Panc1 (cell line): ENCODE measurements around the gene UBASH3A. TPM values are rescaled to one million over a fixed set of nuclear protein-coding genes. Genes with fewer than 3 reads are reported as not detected.

Experiments used
- ATAC-seq: fragments of 200-7000 bp; cut with Tn5 transposase; 2 replicates; pipeline ENCODE4 v1.9.1; 2020; ENCODE audit warnings: mild to moderate bottlenecking, moderate library complexity
- BruUV-seq: library from RNA; stranded (reverse); fragments of 400-500 nt; replicated peaks from 2 replicates; lab custom pipeline; 2021; lab: Mats Ljungman, UMichigan
- CTCF ChIA-PET: fragments of 300-600 bp; sonication (Branson Sonifier 250); formaldehyde crosslinking; loops from one replicate; lab custom pipeline; 2022; ENCODE audit warnings: antibody characterized with exemption; lab: Charles Lee
- POLR2A ChIA-PET: fragments of 300-600 bp; sonication (Branson Sonifier 250); formaldehyde crosslinking; loops from one replicate; lab custom pipeline; 2022; ENCODE audit warnings: antibody characterized with exemption; lab: Charles Lee
- DNase-seq: peaks from one replicate; pipeline ENCODE4 v3.0.0-alpha.2; 2010; ENCODE audit warnings: low read depth, low spot score
- H3K27ac ChIP-seq: 2 replicates; pipeline ENCODE4 v1.5.1; 2011; ENCODE audit warnings: mild to moderate bottlenecking, low read length, inconsistent platforms
- H3K27me3 ChIP-seq: fragments of 200-500 bp; sonication (Bioruptor generic); 2 replicates; pipeline ENCODE4 v1.6.0; 2014; ENCODE audit warnings: low read length, inconsistent platforms; ENCODE audit not compliant: control insufficient read depth, insufficient read depth
- H3K36me3 ChIP-seq: fragments of 200-500 bp; sonication (Bioruptor generic); 2 replicates; pipeline ENCODE4 v1.5.1; 2014; ENCODE audit warnings: inconsistent platforms, mild to moderate bottlenecking, low read length, moderate library complexity; ENCODE audit not compliant: control insufficient read depth, insufficient read depth
- H3K4me1 ChIP-seq: 2 replicates; pipeline ENCODE4 v1.5.1; 2011; ENCODE audit warnings: inconsistent platforms, mild to moderate bottlenecking, low read length, moderate library complexity; ENCODE audit not compliant: control insufficient read depth, insufficient read depth
- H3K4me3 ChIP-seq, 2 experiments: 2 replicates each; pipeline ENCODE4 v1.5.1; 2011 to 2012; ENCODE audit warnings: low read depth in 2 of 2, low read length in 2 of 2, mild to moderate bottlenecking in 2 of 2, inconsistent platforms in 1 of 2, moderate library complexity in 1 of 2
- H3K9me3 ChIP-seq: fragments of 200-500 bp; sonication (Bioruptor generic); 2 replicates; pipeline ENCODE4 v1.5.1; 2014; ENCODE audit warnings: low read depth, mild to moderate bottlenecking, inconsistent platforms, low read length, moderate library complexity; ENCODE audit not compliant: control insufficient read depth, insufficient read depth
- CTCF ChIP-seq: fragments of 450-650 bp; IDR thresholded peaks from 2 replicates; pipeline ENCODE4 v1.5.1; 2017; ENCODE audit warnings: mild to moderate bottlenecking
- POLR2AphosphoS5 ChIP-seq: IDR thresholded peaks from 2 replicates; pipeline ENCODE4 v1.6.1; 2012; ENCODE audit warnings: mild to moderate bottlenecking, low read depth, low read length, moderate library complexity
- REST ChIP-seq, 2 experiments: IDR thresholded peaks; 2 replicates each; pipeline ENCODE4 v1.6.1; 2011 to 2012; ENCODE audit warnings: low read depth in 2 of 2, control low read depth in 1 of 2, low read length in 1 of 2, mild to moderate bottlenecking in 1 of 2, moderate library complexity in 1 of 2; ENCODE audit not compliant: insufficient read depth in 1 of 2
- SIN3A ChIP-seq: IDR thresholded peaks from 2 replicates; pipeline ENCODE4 v1.6.1; 2012; ENCODE audit warnings: low read depth, mild to moderate bottlenecking, low read length, moderate library complexity, borderline replicate concordance; ENCODE audit not compliant: insufficient read depth
- TCF7L2 ChIP-seq: IDR thresholded peaks from 2 replicates; pipeline ENCODE4 v1.6.1; 2011; ENCODE audit warnings: mild to moderate bottlenecking, low read depth, low read length, inconsistent platforms
- in situ Hi-C: cut with HindIII; loops from 2 replicates; pipeline ENCODE4 v1.10.0; 2016; ENCODE audit warnings: low sequenced_read_pairs, low pct_unique_long_range_greater_than_20kb
- intact Hi-C: fragments of 100-400 bp; cut with micrococcal nuclease; formaldehyde crosslinking; loops from one replicate; pipeline ENCODE4 v1.10.0; 2022; ENCODE audit not compliant: unreplicated experiment
- total RNA-seq: library from RNA; stranded (reverse); gene quantifications from one replicate; pipeline ENCODE4 v1.2.1, GENCODE V29; 2021; ENCODE audit not compliant: unreplicated experiment

UBASH3A gene
- total RNA-seq, 1 experiment from 2014 or later, result 0.33 TPM

GRCh38 chr21:42481169-42481568 is 77.5 kb downstream of the UBASH3A start:
- Histone ChIP-seq H3K4me1 (no peaks in the 10 kb centered on the region), H3K27ac (no peak overlapping the region), H3K27me3 (no peaks in the 10 kb centered on the region), H3K36me3 (no peaks in the 10 kb centered on the region), H3K9me3 (no peaks in the 10 kb centered on the region), H3K4me3 (no peak overlapping the region)
- TF ChIP-seq SIN3A, result no peak
- no peak for TF ChIP-seq REST (IDR thresholded peaks at IDR 0.05; ENCODE audit: insufficient read depth in 1 of 2, low read depth in 2 of 2, low read length in 1 of 2)
- DNase-seq, result no peak
- intact Hi-C loops, result no loop called here
- CTCF ChIA-PET, result no interaction called here
- in situ Hi-C loops, result no loop called here
- no TSS peak for BruUV-seq
- POLR2A ChIA-PET, result no interaction called here
- ATAC-seq, result no peak

GRCh38 chr21:42484966-42485365 is 81.3 kb downstream of the UBASH3A start:
- no peak for TF ChIP-seq SIN3A
- no peak for TF ChIP-seq REST (IDR thresholded peaks at IDR 0.05; ENCODE audit: insufficient read depth in 1 of 2, low read depth in 2 of 2, low read length in 1 of 2)
- TF ChIP-seq CTCF, result no peak
- TF ChIP-seq POLR2AphosphoS5, result no peak
- no peak for TF ChIP-seq TCF7L2
- no TSS peak for BruUV-seq
- no peaks in the 10 kb centered on the region for H3K27me3 ChIP-seq
- H3K9me3 ChIP-seq, result no peaks in the 10 kb centered on the region
- H3K27ac ChIP-seq, result no peak overlapping the region
- POLR2A ChIA-PET, result no interaction called here
- no peaks in the 10 kb centered on the region for H3K36me3 ChIP-seq
- ATAC-seq (no peak), DNase-seq (no peak)
- in situ Hi-C loops, result no loop called here
- CTCF ChIA-PET, result no interaction called here
- H3K4me3 ChIP-seq, result no peak overlapping the region
- intact Hi-C loops, result no loop called here
- H3K4me1 ChIP-seq, result no peaks in the 10 kb centered on the region
